ENCODE results near the gene ARID1B. TPM values are rescaled to one million over a fixed set of nuclear protein-coding genes. Genes with fewer than 3 reads are reported as not detected.

The ARID1B gene
- total and polyA plus RNA-seq, 2 experiments from 2014 or later = 32.9 to 67.0 TPM

GRCh38 chr6:156957931-156958547, 180.9 kb downstream of the ARID1B start:
- H3K27ac ChIP-seq = no peak overlapping the region
- no peaks in the 10 kb centered on the region for H3K36me3 ChIP-seq (replicated peaks; ENCODE audit: insufficient read depth, low read depth)
- H3K4me3 ChIP-seq = no peak overlapping the region
- WGBS (ENCODE audit: low lambda C conversion rate, missing lambda C conversion rate) = 90% methylated on average over 3 of the region's 3 CpGs
- no peaks in the 10 kb centered on the region for H3K9me2 ChIP-seq (replicated peaks; ENCODE audit: insufficient read depth)
- no peak for DNase-seq (ENCODE audit: low spot score)
- no peak for TF ChIP-seq EZH2 (IDR thresholded peaks at IDR 0.05; ENCODE audit: borderline replicate concordance)
- TF ChIP-seq CTCF (IDR thresholded peaks at IDR 0.05; ENCODE audit: poor library complexity) = no peak
- TF ChIP-seq EZH2phosphoT487 (IDR thresholded peaks at IDR 0.05; ENCODE audit: low read depth, severe bottlenecking, unreplicated experiment) = no peak
- no peak overlapping the region for H3K4me2 ChIP-seq
- H2AFZ ChIP-seq = no peak overlapping the region
- no peaks in the 10 kb centered on the region for H3K27me3 ChIP-seq
- H4K20me1 ChIP-seq (ENCODE audit: insufficient read depth, poor library complexity, severe bottlenecking) = peaks cover 46% of the 10 kb centered on the region
- H3K79me2 ChIP-seq = peaks cover 92% of the 10 kb centered on the region
- H3K4me1 ChIP-seq (ENCODE audit: insufficient read depth) = peaks cover 18% of the 10 kb centered on the region
- no peaks in the 10 kb centered on the region for H3K9me3 ChIP-seq (ENCODE audit: low read depth)

- Histone ChIP-seq H3K4me2 (no peak overlapping the region), H3K27me3 (no peaks in the 10 kb centered on the region), H3K36me3 (replicated peaks; ENCODE audit: insufficient read depth, low read depth) (no peaks in the 10 kb centered on the region), H2AFZ (no peak overlapping the region), H3K4me1 (ENCODE audit: insufficient read depth) (peaks cover 3% of the 10 kb centered on the region), H3K27ac (no peak overlapping the region), H3K9me2 (replicated peaks; ENCODE audit: insufficient read depth) (no peaks in the 10 kb centered on the region), H3K79me2 (peaks cover 100% of the 10 kb centered on the region), H3K9me3 (ENCODE audit: low read depth) (no peaks in the 10 kb centered on the region), H3K4me3 (no peak overlapping the region), H4K20me1 (ENCODE audit: insufficient read depth, poor library complexity, severe bottlenecking) (peaks cover 42% of the 10 kb centered on the region)
- TF ChIP-seq EZH2 (IDR thresholded peaks at IDR 0.05; ENCODE audit: borderline replicate concordance) (no peak), EZH2phosphoT487 (IDR thresholded peaks at IDR 0.05; ENCODE audit: low read depth, severe bottlenecking, unreplicated experiment) (no peak), CTCF (IDR thresholded peaks at IDR 0.05; ENCODE audit: poor library complexity) (no peak)
- no peak for DNase-seq (ENCODE audit: low spot score)
Observed at GRCh38 chr6:156960525-156960924, 183.3 kb downstream of the ARID1B start.

GRCh38 chr6:156961282-156961892, 184.2 kb downstream of the ARID1B start:
- H3K79me2 ChIP-seq = peaks cover 100% of the 10 kb centered on the region
- no peak overlapping the region for H3K27ac ChIP-seq
- H3K9me2 ChIP-seq (replicated peaks; ENCODE audit: insufficient read depth) = no peaks in the 10 kb centered on the region
- no peak overlapping the region for H3K4me2 ChIP-seq
- 95% methylated on average over 17 of the region's 17 CpGs for WGBS (ENCODE audit: low lambda C conversion rate, missing lambda C conversion rate)
- peaks cover 4% of the 10 kb centered on the region for H3K4me1 ChIP-seq (ENCODE audit: insufficient read depth)
- no peak overlapping the region for H3K4me3 ChIP-seq
- no peak for DNase-seq (ENCODE audit: low spot score)
- TF ChIP-seq CTCF (IDR thresholded peaks at IDR 0.05; ENCODE audit: poor library complexity) (no peak), EZH2phosphoT487 (IDR thresholded peaks at IDR 0.05; ENCODE audit: low read depth, severe bottlenecking, unreplicated experiment) (no peak), EZH2 (IDR thresholded peaks at IDR 0.05; ENCODE audit: borderline replicate concordance) (no peak)
- H4K20me1 ChIP-seq (ENCODE audit: insufficient read depth, poor library complexity, severe bottlenecking) = peaks cover 34% of the 10 kb centered on the region
- no peak overlapping the region for H2AFZ ChIP-seq
- H3K27me3 ChIP-seq = no peaks in the 10 kb centered on the region
- H3K9me3 ChIP-seq (ENCODE audit: low read depth) = no peaks in the 10 kb centered on the region
- no peaks in the 10 kb centered on the region for H3K36me3 ChIP-seq (replicated peaks; ENCODE audit: insufficient read depth, low read depth)
